ENCODE data around the gene DHRS1.

DNA sequence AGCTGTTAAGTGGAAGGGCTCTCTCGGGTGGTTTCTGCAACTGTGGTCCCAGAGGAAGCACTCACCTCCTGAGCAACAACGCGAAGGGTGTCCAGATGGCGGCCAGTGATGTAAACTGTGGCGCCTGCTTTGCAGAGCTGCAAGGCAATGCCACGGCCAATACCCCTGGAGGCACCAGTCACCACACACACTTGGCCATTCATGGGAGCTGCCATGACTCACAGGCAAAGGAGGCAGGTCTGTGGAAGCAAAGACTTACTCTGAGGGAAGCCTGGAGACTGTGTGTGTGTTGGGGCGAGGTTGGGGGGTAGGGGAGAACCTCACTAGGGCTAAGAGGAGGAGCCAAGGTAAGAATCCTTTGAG lies 707 bp downstream of the DHRS1 start:
- TF ChIP-seq POLR2A (IDR thresholded peaks at IDR 0.05) (no peak), POLR2AphosphoS5 (IDR thresholded peaks at IDR 0.05; ENCODE audit: insufficient read depth in 1 of 2, low read depth in 1 of 2) (no peak)
- TF ChIP-seq, protein P1, sequence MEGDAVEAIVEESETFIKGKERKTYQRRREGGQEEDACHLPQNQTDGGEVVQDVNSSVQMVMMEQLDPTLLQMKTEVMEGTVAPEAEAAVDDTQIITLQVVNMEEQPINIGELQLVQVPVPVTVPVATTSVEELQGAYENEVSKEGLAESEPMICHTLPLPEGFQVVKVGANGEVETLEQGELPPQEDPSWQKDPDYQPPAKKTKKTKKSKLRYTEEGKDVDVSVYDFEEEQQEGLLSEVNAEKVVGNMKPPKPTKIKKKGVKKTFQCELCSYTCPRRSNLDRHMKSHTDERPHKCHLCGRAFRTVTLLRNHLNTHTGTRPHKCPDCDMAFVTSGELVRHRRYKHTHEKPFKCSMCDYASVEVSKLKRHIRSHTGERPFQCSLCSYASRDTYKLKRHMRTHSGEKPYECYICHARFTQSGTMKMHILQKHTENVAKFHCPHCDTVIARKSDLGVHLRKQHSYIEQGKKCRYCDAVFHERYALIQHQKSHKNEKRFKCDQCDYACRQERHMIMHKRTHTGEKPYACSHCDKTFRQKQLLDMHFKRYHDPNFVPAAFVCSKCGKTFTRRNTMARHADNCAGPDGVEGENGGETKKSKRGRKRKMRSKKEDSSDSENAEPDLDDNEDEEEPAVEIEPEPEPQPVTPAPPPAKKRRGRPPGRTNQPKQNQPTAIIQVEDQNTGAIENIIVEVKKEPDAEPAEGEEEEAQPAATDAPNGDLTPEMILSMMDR (IDR thresholded peaks at IDR 0.05): no peak

All from vagina (tissue), 2 donors.